Bronchial epithelial cell (primary cell): ENCODE measurements around the gene LONP2. TPM values are rescaled to one million over a fixed set of nuclear protein-coding genes. Genes with fewer than 3 reads are reported as not detected.

Experiments used
- DNase-seq: peaks from one replicate; pipeline ENCODE4 v3.0.0-alpha.2; 2010; ENCODE audit warnings: low read depth
- FAIRE-seq: peaks from 2 replicates; lab custom pipeline; 2011; peaks lifted over from hg19 to GRCh38; lab: Jason Lieb, UNC
- H3K27me3 ChIP-seq: 2 replicates; pipeline ENCODE4 v1.5.1; 2011; ENCODE audit warnings: low read length; ENCODE audit not compliant: control insufficient read depth, insufficient read depth
- H3K36me3 ChIP-seq: 2 replicates; pipeline ENCODE4 v1.5.1; 2011; ENCODE audit warnings: low read length; ENCODE audit not compliant: control insufficient read depth, insufficient read depth
- H3K4me3 ChIP-seq: 2 replicates; pipeline ENCODE4 v1.5.1; 2011; ENCODE audit warnings: mild to moderate bottlenecking, low read depth, low read length, control low read depth
- CTCF ChIP-seq: IDR thresholded peaks from 2 replicates; pipeline ENCODE4 v1.5.1; 2011; ENCODE audit warnings: mild to moderate bottlenecking, moderate library complexity, low read length, control low read depth, inconsistent platforms; ENCODE audit not compliant: insufficient read depth, severe bottlenecking
- total RNA-seq: library from RNA; depleted of rRNA; stranded (reverse); fragments of >200 nt; gene quantifications from 2 replicates; pipeline ENCODE4 v1.2.1, GENCODE V29; 2014

The LONP2 gene
- total RNA-seq, 1 donor from 2014 or later, result 41.9 TPM

DNA sequence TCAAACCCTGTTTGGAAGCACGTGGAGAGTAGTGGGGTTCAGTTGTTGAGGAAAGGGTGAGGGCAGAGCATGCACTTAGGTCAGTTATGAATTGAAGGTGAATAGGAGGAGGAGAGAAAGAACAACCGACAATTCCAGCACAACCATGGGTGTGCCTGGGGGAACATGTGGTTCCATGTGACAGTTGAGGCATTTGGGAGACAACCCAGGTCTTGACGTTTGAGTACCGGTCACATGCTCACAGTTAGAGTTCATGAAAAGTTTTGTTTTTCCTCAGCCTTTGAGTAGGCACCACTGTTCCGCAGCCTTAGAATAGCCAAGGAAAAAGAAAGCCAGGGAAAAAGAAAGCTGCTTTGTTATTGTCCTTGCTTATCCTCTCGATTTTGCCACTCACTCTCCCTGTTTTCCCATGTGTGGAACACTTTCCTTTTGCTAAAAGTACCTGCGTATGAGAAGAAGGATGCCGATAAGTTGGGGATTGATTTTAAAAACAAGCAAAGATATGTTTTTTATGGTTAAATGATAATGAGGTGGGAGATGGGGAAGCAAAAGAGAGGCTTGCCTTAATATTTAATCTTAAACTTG is 28.8 kb downstream of the LONP2 start:
- Histone ChIP-seq H3K36me3 (peaks cover 3% of the 10 kb centered on the region), H3K4me3 (no peak overlapping the region), H3K27me3 (no peaks in the 10 kb centered on the region)
- FAIRE-seq (no peak), DNase-seq (no peak)
- TF ChIP-seq CTCF, result no peak

DNA sequence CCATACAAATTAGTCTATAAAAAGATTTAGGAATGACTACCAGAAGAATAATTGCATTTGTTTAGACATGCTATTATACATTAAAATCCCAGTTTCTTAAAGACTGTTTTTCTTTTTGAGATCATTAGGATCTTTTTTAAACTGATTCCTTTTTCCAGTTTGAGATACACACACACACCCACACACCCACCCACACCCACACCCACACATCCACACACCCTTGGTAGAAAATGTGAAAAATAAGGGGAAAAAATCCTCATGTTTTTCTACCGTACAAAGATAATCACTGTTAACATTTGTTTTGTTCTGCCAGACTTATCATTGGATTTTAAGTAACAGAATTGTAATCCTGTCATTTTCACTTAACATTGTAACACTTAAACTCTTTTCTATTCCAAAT is 30.4 kb downstream of the LONP2 start:
- Histone ChIP-seq H3K4me3 (no peak overlapping the region), H3K36me3 (peaks cover 5% of the 10 kb centered on the region), H3K27me3 (no peaks in the 10 kb centered on the region)
- DNase-seq (no peak), FAIRE-seq (no peak)
- TF ChIP-seq CTCF, result no peak

DNA sequence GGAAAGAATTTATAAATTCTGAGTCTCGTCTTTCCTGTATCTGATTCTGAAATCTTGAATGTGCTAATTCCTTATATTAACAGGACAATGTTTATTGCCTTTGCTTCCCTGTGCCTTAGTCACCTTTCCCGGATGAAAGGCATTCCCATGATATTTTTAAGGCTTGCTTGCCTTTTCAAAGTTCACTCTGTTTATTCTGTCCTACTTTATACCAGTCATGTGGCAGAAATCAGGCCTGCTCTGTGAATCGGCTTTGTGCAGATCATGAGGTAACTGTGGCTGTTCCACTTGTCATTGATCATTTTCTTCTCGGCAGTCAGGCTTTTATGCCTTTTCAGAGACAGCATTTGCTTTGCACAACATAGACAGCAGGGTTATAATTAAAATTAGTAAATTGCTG is 32.0 kb downstream of the LONP2 start:
- no peak overlapping the region for H3K4me3 ChIP-seq
- DNase-seq, result no peak
- FAIRE-seq, result no peak
- H3K36me3 ChIP-seq, result peaks cover 5% of the 10 kb centered on the region
- H3K27me3 ChIP-seq, result no peaks in the 10 kb centered on the region
- no peak for TF ChIP-seq CTCF

DNA sequence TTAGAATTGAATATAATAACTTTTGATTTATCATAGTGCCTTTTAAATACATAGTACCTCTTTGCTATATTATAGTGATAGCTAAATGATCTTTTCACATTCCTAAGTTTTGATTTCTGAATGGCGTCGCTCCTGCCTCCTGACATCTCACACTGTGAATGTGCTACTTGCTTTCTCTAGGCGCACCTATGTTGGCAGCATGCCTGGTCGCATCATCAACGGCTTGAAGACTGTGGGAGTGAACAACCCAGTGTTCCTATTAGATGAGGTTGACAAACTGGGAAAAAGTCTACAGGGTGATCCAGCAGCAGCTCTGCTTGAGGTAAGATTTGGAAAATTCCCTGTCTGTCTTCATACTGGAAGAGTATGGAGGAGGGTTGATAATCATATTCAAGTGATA is 33.1 kb downstream of the LONP2 start:
- H3K36me3 ChIP-seq, result peaks cover 5% of the 10 kb centered on the region
- no peak for TF ChIP-seq CTCF
- peak; percentile 29 for DNase-seq
- H3K4me3 ChIP-seq, result no peak overlapping the region
- H3K27me3 ChIP-seq, result no peaks in the 10 kb centered on the region
- FAIRE-seq, result no peak

GRCh38 chr16:48279199-48279598 is 35.1 kb downstream of the LONP2 start:
- no peak for TF ChIP-seq CTCF
- DNase-seq (no peak), FAIRE-seq (no peak)
- peaks cover 5% of the 10 kb centered on the region for H3K36me3 ChIP-seq
- no peaks in the 10 kb centered on the region for H3K27me3 ChIP-seq
- H3K4me3 ChIP-seq, result no peak overlapping the region

DNA sequence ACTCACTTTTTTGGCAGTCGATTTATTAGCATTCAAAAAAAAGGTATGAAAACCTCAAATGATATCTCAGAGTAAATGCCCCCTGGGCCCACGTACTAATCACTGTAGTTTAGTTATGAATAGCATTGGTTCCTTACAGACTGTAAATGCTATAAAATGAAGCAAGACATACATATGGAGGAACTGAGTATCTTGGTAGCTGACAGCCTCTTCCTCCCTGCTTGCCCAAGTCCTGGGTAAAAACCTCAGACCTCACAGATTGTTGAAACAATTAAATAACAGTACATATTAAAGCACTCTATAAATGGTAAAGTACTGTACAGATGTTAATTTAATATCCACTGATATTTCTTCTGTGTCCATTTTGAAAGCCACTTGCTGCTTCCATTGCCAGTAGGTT is 36.4 kb downstream of the LONP2 start:
- Histone ChIP-seq H3K36me3 (peaks cover 5% of the 10 kb centered on the region), H3K4me3 (no peak overlapping the region), H3K27me3 (no peaks in the 10 kb centered on the region)
- FAIRE-seq (no peak), DNase-seq (no peak)
- TF ChIP-seq CTCF, result no peak
